ENCODE results near the gene CLEC20A.

DNA sequence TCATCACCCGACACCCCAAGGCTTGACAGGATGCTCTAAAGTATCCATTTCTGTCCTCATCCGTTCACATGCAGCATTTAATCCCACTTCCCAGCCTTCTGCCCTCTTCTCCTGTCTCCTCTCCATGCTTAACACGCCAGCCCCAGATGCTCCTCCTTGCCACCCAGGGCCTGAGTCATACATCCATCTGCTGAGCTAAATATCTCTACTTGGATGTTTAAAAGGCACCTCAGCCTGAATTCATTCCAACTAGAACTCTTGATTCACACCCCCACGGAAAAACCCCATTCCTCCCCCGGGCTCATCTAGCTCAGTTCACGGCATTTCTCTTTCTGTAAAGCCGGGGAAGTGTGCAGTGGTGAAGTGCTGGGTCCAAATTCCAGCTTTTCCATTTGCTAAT is 43.9 kb upstream of the CLEC20A start:
- no peak for TF ChIP-seq POLR2A (IDR thresholded peaks at IDR 0.05)
- TF ChIP-seq CTCF (IDR thresholded peaks at IDR 0.05) = no peak

All from uterus (tissue), 2 donors.